ENCODE data around the gene FGA.

FGA gene

GRCh38 chr4:154590329-154591006, at the start of gene FGA:
TSS of gene FGA (minus strand) at chr4:154590742. CDS start at chr4:154590687, 55 bp downstream.
- no peak for DNase-seq (ENCODE audit: low spot score)

- no peak for DNase-seq (ENCODE audit: low spot score)
Measured at GRCh38 chr4:154634058-154634457, 43.5 kb upstream of the FGA start.

GRCh38 chr4:154631828-154632227, 41.3 kb upstream of the FGA start:
- DNase-seq (ENCODE audit: low spot score) = no peak

DNA sequence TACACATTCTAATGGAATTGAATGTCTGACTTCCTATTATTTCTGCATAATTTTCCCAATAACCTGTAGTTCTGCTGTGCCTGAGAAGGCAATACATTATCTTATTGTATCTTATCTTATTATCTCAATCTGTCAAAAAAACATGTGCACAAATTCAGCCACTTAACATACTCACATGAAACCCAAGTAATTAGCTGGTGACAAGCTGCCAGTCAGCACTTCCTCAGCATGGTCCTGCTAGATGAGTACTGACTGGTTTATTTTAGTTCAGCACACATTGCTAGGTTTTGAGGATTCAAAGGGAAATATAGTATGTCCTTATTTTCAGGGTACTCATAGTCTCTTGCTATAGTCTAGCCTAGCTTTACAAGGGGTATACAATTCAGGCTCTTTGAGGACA, 39.8 kb upstream of the FGA start:
- no peak for DNase-seq (ENCODE audit: low spot score)

DNA sequence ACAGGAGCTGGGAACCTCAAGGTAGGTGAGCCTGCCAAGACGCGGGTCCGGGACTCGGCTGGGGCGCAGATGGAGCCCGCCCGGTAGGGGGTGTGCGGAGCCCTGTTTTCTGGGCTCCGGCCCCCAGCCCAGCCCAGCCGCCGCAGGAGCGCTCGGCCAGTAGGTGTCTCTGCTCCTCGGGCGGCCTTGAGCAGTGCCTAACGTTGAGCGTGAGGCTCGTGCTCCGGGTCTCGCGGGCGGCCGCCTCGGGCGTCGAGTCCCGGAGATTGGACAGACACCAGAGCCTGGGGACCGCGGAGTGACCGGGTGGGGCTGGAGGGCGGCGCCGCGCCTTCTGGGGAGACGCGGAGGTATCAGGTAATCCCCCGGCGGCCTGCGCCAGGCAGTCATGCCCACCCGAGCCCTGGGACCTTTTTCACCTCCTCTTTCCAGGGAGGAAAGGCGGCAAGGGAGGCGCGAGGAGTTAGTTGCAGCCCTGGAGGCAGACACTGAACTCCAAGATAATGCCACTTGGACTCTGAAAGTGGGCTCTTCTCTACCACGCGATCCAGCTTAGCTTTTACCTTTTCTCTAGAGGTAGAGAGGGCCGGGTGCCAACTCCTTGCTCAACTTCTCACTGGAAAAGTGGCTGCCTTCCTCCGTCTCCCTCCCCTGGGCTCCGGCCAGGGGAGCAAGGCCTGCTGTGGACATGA, 36.4 kb upstream of the FGA start:
- peak; percentile 72 for DNase-seq (ENCODE audit: low spot score)

- no peak for DNase-seq (ENCODE audit: low spot score)
Measured at GRCh38 chr4:154625971-154626370, 35.4 kb upstream of the FGA start.

- no peak for DNase-seq (ENCODE audit: low spot score)
Measured at GRCh38 chr4:154623995-154624394, 33.5 kb upstream of the FGA start.

- DNase-seq (ENCODE audit: low spot score) = no peak
Measured at GRCh38 chr4:154623436-154623835, 32.9 kb upstream of the FGA start.

DNA sequence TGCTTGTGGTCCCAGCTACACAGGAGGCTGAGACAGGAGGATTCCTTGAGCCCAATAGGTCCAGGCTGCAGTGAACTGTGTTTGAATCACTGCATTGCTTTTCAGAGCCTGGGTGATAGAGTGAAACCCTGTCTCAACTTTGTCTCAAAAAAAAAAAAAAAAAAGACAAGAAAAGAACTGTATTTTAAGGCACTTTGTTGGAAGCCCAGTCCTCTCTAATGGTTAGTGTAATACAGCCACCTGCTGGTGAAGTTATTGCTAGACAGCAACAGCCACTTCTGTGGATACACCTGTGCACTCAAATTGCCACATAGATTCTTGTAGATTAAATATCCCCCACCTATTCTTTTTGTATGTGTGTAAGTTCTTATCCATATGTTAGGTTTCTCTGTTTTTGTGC, 32.1 kb upstream of the FGA start:
- DNase-seq (ENCODE audit: low spot score) = no peak

- DNase-seq (ENCODE audit: low spot score) = no peak
Measured at GRCh38 chr4:154620111-154620510, 29.6 kb upstream of the FGA start.

- no peak for DNase-seq (ENCODE audit: low spot score)
Measured at GRCh38 chr4:154618708-154619315, 28.3 kb upstream of the FGA start.

- DNase-seq (ENCODE audit: low spot score) = no peak
Measured at GRCh38 chr4:154617820-154618317, 27.3 kb upstream of the FGA start.

- no peak for DNase-seq (ENCODE audit: low spot score)
Measured at GRCh38 chr4:154616731-154617130, 26.2 kb upstream of the FGA start.

- DNase-seq (ENCODE audit: low spot score) = no peak
Measured at GRCh38 chr4:154616287-154616686, 25.7 kb upstream of the FGA start.

GRCh38 chr4:154615211-154615610, 24.7 kb upstream of the FGA start:
- DNase-seq (ENCODE audit: low spot score) = no peak

DNA sequence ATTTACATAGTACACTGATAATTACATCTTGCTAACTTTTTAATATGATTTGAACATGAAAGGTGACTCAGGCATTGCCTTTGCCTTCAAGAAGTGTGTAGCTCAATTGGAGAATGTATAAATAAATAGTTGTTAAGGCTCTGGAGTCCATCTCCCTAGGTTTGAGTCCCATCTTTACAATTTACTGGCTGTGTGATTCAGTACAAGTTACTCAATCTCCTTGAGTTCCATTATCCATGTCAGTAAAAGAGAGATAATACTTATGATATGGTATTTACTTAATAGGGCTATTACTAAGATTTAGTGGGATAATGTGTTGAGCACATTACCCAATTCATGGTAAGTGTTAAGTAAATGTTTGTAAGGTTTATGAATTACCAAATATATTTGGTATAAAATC, 23.8 kb upstream of the FGA start:
- DNase-seq (ENCODE audit: low spot score) = no peak

DNA sequence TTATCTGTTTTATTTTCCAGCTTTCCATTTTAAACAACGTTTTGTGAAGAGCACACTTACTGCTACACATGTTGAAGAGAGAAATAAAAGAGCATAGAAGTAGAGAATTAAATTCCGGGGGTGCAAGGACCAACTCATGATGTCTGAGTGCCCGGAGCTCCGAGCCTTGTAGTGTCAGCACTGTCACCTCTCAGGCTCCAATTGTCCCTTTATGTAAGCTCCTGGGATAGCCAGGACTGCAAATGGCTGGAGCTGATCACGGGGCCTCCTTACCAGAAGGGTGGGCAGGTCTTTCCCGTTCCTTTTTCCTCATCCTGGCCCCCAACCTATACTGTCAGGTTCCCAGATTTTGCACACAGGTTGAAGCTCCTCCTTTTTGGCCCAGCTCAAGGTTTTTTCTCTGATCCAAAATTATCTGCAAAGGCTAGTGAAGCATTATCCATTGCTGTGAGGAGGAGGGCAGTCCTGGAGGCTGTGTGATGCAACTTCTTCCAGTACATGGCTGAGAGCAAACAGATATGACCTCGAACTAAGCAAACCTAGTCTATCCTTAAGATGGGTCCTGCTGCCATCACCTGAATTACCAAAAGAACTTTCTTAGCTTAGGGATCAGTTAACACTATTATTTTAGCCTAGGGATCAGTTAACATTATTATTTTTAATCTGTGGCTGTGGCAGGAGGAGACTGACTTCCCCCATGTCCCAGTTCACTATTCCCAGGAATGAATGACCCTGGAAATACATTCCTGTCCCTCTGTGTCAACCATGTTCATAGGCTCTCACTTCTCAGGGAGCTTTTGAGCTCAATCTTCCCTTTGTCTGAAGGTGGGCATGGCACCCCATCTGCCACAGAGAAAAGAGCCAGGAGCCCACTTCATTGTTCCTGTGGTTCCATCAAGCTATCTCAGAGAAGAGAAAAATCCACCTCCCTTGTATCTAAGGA, 22.2 kb upstream of the FGA start, which contains the start of gene FGG:
FGG (minus strand) TSS at position 185 of the 943 bp plus-strand sequence; CDS start at position 138, 47 bp downstream.
- no peak for DNase-seq (ENCODE audit: low spot score)

GRCh38 chr4:154611833-154612232, 21.3 kb upstream of the FGA start:
- no peak for DNase-seq (ENCODE audit: low spot score)

GRCh38 chr4:154610582-154610981, 20.0 kb upstream of the FGA start:
- no peak for DNase-seq (ENCODE audit: low spot score)

DNA sequence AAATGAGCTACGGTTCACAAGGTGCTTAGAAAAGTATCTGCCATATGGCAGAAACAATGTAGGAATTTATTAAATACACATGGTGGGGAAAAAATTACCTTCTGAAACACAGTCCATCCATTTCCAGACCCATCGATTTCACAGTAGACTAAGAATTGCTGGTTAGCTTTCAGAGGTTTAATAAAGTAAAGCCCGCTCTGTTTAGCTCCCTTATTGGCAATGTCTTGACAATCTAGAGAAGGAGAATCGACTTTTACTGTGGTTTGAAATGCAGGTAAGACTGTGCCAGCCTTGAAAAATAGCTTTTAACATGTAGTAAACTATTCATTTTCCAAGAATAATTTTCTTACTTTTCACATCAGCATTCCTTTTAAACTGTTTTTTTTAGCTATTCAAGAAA, 19.0 kb upstream of the FGA start:
- no peak for DNase-seq (ENCODE audit: low spot score)

GRCh38 chr4:154608361-154609252, 18.1 kb upstream of the FGA start:
- DNase-seq (ENCODE audit: low spot score) = no peak
